Renal cortex interstitium (tissue), 11 donors: Measurements from ENCODE around the gene PIGS. TPM values are rescaled to one million over a fixed set of nuclear protein-coding genes. Genes with fewer than 3 reads are reported as not detected.
A peak's percentile ranks its signal among the peaks of the same experiment; 100 is the strongest.
"Not testable (repeated sequence)": the region's sequence is repeated elsewhere in the genome, so short reads cannot be mapped to it uniquely, and the experiment has no call there.

Experiments used
- DNase-seq, 11 donors: peaks; one replicate each; pipeline ENCODE4 v3.0.0-alpha.2; 2013; ENCODE audit warnings: low read depth in 9 of 11, low spot score in 4 of 11; ENCODE audit errors: extremely low read depth in 1 of 11
- polyA plus RNA-seq, 3 donors: library from polyadenylated mRNA; unstranded; fragments of 120-200 nt; gene quantifications; one replicate each; pipeline ENCODE4 v1.2.1, GENCODE V29; 2013; ENCODE audit not compliant: insufficient read length in 3 of 3

PIGS gene
- polyA plus RNA-seq, 3 donors: 94.7 to 98.0 (median 94.9) TPM

DNA sequence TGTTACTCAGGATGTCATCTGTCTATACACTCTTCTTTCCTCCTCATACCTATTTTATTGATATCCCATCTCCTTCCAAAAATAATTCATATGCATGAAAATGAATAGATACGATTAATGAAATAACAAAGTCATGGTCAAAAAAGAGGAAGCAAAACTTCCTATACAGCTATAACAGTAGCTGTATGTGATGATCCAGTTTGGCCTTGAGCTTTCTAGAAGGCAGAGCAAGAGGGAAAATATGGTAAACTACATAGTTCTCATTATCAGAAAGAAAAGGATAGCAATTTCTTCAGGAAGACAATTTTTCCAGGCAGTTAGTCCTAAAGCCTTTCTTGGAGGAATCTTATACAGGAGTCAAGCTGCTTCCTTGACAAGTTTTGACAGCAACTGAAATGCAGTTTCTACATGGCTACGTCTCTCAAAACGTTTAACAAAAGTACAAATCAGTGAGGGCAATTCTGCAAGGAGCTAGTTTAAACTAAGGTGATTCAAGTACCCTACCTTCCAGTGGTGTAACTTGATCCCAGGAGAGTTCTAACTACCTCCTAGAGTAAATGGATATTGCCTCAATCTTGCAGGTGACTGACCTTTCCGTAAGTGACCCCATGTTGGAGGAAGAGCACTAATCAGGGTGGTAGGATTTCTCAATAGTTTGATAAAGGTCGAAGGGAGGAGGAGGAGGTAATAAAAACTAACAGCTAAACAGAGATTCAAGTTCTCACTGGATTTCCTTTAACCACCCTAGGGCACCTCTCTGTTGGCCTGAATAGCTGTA lies 26.5 kb upstream of the PIGS start:
- DNase-seq: no peak

DNA sequence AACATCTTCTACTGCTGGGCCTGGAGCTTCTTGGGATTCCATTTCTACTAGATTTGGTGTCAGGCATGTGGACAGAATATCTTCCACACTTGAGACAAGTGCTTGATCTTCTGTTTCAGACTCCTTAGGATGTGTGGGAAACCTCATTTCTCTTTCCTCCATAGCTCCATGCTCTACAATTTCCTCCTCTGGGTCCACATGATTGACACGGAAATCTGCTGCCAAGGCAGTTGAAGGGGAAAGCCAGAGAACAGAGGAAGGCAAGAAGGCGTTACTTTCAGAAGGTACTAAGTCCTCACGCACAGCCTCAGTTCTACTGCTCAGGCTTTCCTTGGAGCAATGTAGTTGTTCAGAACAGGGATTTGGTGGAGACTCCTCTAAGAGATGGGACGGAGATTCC lies 20.9 kb upstream of the PIGS start:
- DNase-seq: no peak

DNA sequence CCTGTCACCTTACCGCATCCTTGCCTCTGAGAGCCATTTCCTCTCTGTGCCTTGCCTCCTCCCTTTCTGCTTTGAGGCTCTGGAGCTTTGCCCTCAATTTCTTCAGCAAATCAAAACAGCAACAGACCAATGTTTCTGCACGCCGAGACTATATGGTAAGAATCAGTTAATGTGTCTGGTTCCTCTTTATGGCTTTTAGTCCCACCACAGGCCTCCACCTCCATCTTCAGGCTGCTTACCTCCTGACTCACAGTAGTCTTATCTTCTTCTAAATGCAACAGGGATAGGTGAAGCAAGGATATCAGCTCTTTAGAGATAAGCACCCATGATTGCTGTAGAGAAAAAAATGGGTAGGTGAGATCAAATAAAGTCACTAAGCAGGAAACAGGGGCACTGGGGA lies 14.5 kb upstream of the PIGS start:
- no peak for DNase-seq

DNA sequence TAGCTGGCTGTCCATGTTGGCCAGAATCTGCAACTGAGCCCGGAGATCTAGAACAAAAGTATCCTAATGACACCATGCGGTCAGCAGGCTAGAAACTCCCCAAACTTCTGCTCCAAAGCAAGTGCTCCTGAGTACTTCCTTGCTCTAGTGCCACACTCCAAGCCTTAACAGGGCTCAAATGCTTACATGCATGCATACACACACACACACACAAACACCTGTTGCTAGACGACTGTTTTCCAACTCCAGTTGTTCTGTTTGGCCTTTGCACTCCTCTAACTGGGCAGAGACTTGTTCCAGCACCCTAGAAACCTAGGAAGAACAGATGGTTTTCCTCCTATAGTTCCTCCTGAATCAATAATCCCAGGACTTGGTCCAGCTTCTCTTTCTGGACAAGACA lies 13.1 kb upstream of the PIGS start:
- DNase-seq: no peak

DNA sequence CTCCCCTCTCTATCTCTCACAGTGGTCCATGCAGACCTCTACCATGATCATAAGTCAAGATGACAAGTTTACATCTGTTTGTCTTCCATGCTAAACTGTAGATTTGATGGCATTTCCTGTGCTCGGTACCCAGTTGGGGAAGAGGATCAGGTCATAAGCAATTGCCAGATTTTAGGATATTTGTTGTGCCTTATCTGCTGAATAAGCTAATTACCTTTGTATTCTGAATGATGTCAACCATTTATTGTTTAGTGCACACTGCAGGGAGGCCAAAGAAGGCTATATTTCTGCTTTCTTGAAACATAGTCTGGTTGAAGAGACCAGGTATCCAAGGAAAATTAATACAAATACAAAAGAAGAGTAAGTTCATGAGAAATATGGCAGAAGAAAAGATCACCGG lies 11.2 kb upstream of the PIGS start:
- DNase-seq: no peak

DNA sequence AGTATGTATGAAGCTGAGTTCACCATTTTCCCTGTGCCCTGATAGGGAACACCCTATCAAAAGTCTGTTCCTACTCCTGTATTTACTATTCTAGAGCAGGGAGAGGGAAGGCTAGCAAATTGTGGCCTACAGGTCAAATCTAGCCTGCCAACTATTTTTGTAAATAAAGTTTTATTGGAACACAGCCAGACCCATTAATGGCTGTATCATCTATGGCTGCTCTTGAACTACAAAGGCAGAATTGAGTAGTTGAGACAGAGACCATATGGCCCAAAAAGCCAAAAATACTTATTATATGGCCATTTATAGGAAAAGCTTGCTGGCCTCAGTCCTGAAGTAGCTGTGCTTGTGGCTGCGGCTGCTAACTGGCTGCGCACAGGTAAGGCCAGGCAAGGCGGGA lies 9.6 kb upstream of the PIGS start:
- DNase-seq: no peak

DNA sequence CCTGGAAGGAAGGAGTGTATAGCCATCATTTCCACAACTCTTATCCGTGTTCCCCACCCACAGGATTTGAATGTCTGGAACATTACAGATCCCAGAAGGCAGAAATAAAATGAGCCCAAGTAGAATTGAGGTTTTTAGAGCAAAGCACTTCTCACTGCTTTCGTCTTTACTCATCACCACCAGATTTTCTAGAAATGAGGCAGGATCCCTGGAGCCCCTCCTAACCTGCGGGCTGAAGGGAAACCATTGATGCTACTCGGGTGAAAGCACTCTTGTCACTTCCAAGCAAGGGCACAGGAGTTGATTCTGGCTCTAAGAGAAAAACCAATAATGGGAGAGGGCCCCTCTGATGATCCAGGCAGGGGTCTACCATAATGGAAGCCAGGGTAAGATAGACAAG lies 8.2 kb upstream of the PIGS start:
- DNase-seq: no peak

DNA sequence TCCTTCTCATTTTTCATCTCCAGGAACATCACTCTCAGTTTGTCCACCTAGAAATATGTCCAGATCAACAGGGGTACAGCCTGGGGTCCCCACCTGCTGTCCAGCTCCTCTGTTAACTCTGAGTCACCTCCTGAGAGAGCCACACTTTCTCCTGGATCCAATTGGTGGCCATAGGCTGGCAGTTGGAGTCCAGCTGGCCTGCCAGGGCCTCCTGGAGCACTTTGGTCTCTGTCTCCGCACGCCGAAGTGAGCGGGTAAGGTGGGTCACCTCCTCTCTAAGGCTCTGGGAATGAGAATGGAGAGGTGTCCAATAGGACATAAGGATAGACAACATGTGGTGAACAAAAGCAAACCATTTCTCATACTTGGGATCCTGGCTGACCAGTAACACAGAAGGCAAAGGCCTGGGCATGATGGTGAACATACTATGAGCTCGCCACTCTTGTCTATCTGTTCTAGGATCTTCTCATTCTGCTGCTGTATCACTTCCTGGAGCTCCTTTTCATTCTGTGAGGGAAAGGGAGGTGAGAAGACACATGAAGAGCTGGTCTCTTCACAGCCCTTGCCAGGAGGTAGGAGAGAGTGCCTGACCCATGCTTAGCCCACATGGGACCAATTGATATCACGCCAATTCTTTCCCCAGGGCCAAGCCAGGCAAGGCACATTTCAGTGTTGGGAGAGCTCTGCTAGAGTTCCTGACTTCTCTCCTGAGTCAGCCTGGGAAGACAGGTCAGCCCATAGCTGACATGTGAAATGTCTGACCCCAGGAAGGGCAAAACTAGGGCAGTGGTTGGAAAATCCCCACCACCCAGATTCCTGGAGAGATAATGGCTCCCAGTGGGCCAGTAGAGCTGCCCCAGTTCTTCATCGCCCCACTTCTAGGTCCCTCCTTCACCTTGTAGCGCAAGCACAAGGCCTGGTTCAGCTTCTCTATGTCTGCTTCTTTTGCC lies 7.2 kb upstream of the PIGS start:
- no peak for DNase-seq

DNA sequence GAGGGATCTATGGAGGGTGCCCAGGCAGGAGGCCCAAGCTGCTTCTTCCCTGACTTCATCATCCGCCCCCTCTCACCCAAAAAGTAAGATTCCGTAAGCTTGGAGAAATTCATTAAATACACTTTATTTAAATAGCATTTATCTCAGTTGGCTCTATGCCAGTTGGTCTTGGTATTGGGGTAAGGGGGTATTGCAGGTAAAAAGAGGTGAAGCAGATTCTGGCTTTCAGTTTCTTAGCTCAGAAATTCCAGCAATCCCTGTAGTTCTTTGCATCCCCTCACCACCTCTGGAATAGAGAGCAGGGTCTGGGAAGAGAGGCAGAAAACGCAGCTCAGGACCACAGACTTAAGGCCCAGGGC lies 6.1 kb upstream of the PIGS start:
- no peak for DNase-seq

DNA sequence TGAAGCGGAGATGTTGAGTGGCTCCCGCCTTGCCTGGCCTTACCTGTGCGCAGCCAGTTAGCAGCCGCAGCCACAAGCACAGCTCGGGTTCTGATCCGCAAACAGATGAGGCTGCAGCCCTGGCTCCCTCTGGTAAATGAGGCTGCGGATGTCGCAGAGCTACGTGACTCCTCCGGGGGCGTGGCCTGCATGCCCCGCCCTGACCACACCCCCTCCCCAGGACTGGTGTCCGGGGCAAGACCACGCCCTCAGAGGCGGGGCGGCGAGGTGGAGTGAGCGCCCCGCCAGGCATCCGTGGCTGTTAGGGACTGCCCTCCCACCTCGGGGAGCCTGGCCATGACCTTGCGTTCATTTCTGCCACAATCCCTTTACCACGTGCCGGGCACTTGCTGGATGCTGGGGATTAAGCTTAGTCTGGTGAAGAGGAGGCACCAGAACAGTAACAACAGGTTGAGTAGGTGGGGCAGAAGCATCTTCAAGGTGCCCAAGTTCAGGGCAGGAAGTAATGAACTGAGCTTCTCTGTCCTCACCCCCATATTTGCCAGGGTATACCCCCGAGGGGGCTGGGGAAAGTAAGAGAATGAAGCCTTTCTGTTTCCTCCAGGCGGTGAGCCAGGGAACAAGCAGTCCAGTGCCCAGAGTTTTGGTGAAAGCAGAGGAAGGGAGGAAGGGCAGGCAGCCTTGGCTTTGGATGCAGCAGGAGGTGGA lies 5.6 kb upstream of the PIGS start, which contains the start of gene ALDOC:
Gene ALDOC, minus strand, starts transcription at position 138 of the 708 bp plus-strand sequence. CDS start 1,363 bp downstream, outside the sequence.
- peak; percentile 66 to 89 (median 83) for DNase-seq

DNA sequence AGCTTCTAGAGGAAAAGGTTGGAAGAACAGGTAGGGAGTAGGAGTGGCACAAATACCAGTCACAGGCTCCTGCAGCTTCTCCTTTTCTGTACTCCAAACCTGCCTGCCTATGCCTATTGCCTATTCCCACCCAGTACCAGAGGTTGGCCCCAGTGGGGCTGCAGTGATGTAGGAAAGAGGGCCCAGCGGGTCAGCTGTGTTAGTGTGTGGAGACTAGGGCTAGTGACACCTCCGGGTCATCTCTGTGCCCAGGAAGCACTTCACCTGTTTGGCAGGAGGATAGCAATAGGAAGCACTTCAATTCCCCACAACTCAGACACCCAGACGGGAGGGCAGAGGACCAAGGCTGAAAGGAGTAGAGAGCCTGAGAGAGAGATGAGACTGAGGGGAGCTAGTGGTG lies 4.7 kb upstream of the PIGS start:
- not testable (repeated sequence) for DNase-seq

DNA sequence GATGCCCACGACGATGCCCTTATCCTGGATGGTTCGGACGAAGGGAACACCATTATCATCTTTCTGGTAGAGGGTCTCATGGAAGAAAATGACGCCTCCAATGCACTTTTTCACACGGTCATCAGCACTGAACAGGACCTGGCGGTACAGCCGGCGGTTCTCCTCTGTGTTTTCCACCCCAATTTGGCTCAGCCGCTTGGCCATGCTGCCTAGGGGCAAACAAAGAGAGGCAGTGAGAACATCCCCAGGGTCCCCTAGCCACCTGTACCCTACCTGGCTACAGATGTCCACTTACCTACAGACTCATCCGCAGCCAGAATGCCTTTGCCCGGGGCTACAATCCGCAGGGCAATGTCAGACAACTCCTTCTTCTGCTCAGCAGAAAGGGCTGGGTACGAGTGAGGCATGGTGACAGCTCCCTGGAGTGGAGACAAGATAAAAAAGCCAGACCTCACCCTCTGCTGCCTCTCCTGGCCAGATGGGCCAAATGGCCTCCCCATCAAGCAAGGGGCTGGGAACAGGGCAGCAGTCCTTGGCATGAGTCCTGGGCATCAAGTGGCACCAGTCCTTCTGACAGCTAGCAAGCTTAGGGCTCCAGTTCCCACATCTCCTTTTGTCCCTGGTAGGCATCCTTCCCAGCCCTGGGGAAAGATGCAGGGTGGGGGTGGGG lies 3.9 kb upstream of the PIGS start:
- no peak for DNase-seq

DNA sequence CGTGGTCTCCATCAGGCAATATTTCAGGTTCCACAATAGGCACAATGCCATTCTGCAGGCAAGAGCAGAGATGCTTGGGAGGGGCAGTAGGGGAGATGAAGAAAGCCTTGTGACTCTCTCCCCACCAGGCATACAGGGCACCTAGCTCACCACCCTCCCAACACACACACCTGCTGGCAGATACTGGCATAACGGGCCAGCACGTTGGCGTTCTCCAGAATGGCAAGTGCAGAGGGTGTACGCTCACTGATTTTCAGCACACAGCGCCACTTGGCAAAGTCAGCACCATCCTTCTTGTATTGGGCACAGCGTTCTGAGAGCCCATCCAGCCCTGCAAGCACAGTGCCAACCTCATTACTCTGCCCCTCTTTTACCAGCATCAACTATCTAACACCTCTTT lies 3.2 kb upstream of the PIGS start:
- DNase-seq: no peak

DNA sequence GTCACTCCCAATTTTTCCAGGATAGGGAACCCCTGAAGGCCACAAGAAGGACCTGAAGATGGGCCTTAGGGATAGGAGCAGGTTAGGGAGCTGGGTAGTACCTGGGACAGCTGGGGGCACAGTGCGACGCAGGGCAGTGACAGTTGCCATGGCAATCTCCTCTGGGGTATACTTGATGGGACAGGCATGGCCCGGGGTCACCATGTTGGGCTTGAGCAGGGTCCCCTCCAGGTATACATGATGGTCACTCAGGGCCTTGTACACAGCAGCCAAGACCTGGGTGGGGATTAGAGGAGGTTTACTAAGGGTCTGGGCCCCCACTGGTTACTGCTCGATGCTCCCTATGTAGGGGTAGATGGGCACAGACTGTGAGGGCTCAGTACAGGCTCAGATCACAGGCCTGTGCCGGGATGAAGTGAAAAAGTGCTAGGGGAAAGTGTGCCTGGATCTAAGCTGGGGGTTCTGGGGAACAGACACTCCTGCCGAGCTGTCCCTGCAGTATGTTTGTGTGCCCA lies 2.7 kb upstream of the PIGS start:
- DNase-seq: no peak

DNA sequence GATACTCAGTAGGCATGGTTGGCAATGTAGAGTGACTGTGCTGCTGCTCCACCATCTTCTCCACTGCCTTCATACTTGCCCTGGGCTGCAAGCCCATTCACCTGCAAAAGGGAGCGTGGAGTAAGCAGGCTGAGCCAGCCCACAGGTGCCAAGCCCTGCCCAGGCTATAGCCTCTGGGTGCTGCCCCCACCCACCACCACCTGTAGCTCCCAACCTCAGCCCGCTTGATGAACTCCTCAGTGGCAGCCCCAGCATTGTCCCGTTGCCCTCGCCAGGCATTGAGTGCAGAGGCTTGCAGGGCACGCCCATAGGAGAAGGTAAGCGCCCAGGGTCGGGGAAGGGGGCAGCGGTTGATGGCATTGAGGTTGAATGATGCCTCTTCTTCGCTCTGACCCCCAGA lies 2.2 kb upstream of the PIGS start:
- no peak for DNase-seq

DNA sequence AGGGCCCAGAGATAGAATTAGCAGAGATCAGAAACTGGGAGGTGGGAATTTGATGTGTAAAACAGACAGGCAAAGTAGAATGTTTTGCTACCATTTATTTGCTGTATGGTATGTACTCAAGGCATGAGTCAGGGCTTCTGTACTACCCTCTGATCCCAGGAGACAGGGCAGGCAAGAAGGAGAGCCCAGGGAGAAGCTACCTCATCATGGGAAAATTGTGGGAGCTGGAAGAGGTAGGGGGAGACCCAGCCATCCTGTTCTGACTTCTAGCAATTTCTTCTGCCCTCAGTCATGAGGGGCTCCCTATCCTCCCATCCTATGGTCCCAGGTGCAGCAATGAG lies 1.7 kb upstream of the PIGS start:
- no peak for DNase-seq

DNA sequence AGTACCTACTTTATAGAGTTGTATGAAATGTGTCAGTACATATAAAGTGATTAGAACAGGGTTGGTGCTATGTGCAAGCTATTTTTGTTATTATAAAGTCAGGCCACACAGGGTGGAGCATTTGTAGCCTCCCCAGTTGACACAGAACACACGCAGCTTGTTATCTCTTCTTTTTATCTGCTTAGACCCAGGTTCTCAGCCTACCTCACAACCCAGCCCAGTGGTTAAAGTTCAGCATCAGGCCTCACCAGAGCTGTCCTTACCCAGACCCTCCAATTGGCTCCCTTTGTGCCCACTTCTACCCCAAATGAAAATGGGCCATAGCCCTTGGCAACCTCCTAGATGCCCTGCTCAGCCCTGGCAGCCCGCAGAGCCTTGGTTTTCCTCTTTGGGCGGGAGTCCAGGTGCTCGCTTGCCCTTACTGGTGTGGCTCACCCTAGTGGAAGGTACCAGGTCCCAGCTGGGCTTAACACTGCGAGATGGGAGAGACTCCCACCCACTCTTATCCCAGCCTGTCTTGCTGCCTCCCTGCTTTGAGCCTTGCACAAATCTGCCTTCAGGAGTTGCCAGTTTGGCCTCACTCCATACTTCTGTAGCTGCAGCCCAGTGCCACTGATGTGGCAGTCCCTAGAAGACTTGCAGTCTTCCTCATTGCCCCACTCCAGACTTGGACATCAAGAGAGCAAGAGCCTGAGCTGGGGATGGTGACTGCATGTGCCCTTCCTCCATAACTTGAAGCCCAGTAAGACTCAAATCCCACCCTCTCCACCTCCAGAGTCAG lies 1.1 kb upstream of the PIGS start:
- DNase-seq: no peak

DNA sequence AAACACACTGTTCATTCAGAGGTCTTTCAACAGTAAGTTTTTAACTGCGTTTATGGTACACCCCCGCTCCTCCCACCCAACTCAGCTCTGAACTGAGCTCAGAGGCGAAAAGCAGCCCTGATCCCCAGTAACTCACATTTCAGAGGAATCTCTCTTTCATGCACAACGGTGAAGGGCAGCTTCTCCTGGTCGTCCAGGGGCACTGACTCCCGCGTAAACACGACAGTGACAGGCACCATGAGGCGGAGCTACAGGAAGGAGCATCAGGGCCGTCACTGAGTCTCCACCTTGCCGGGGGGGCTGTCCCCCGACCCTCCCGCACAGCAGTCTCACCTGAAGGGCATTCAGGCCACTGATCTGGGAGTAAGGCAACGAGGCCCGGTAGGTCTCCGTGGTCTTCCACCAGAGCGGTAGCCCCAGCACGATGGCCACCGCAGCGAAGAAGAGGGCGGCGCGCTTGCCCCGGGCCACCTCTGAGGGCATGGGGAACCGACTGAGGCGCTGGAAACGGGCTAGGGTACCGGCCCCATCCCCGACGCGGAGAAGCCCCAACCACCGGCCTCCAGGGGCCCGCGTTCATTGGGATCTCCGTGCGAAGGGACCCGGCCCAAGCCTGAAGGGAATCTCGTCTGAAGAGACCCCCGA lies 486 bp downstream of the PIGS start:
- DNase-seq: peak in 2 of 11 donors; percentile 21 to 22
